OCI-LY1 (cell line): ENCODE measurements around the gene TNFRSF6B.

Experiments
- CTCF ChIP-seq: fragments of 200-600 bp; sonication (generic), shearing (Covaris generic); IDR thresholded peaks from 2 replicates; pipeline ENCODE4 v1.5.1; 2017; ENCODE audit warnings: mild to moderate bottlenecking, antibody characterized with exemption, low read length, moderate library complexity, mixed read lengths
- EZH2 ChIP-seq: fragments of 200-600 bp; sonication (generic), shearing (Covaris generic); IDR thresholded peaks from 2 replicates; pipeline ENCODE4 v1.8.0; 2017; ENCODE audit warnings: borderline replicate concordance, mixed run types, mild to moderate bottlenecking, antibody characterized with exemption, low read length, moderate library complexity, mixed read lengths

- TF ChIP-seq CTCF (no peak), EZH2 (no peak)
Measured at GRCh38 chr20:63658749-63659187, 37.7 kb upstream of the TNFRSF6B start.
